DOHH2 (cell line): ENCODE data around the gene MAST2.
"Not testable (repeated sequence)": the region's sequence is repeated elsewhere in the genome, so short reads cannot be mapped to it uniquely, and the experiment has no call there.

Experiments used
- H3F3A ChIP-seq: fragments of 200-600 bp; sonication (generic), shearing (Covaris generic); 2 replicates; pipeline ENCODE4 v1.6.0; 2016; ENCODE audit warnings: antibody characterized with exemption, mild to moderate bottlenecking; ENCODE audit not compliant: control insufficient read depth, insufficient read depth
- H3K27ac ChIP-seq: fragments of 200-600 bp; sonication (generic); 2 replicates; pipeline ENCODE4 v1.5.1; 2014; ENCODE audit warnings: low read depth, mild to moderate bottlenecking, low read length, moderate library complexity
- H3K27me3 ChIP-seq: fragments of 200-600 bp; sonication (generic); 2 replicates; pipeline ENCODE4 v1.6.1; 2014; ENCODE audit warnings: mild to moderate bottlenecking, low read length, mixed read lengths; ENCODE audit not compliant: control insufficient read depth
- H3K36me3 ChIP-seq: fragments of 200-600 bp; sonication (generic); 2 replicates; pipeline ENCODE4 v1.6.1; 2014; ENCODE audit warnings: mild to moderate bottlenecking, low read length, moderate library complexity, mixed read lengths; ENCODE audit not compliant: control insufficient read depth
- H3K4me1 ChIP-seq: fragments of 200-600 bp; sonication (generic); 2 replicates; pipeline ENCODE4 v1.6.1; 2014; ENCODE audit warnings: mild to moderate bottlenecking, low read length, mixed read lengths; ENCODE audit not compliant: control insufficient read depth
- H3K4me2 ChIP-seq: fragments of 200-600 bp; sonication (generic); 2 replicates; pipeline ENCODE4 v1.6.0; 2014; ENCODE audit warnings: mild to moderate bottlenecking, low read length, moderate library complexity
- H3K4me3 ChIP-seq: fragments of 200-600 bp; sonication (generic); 2 replicates; pipeline ENCODE4 v1.5.1; 2014; ENCODE audit warnings: mild to moderate bottlenecking, low read length, mixed read lengths
- H3K79me2 ChIP-seq: fragments of 200-600 bp; sonication (generic); 2 replicates; pipeline ENCODE4 v1.6.1; 2014; ENCODE audit warnings: mild to moderate bottlenecking, low read length, mixed read lengths; ENCODE audit not compliant: control insufficient read depth
- H3K9me2 ChIP-seq: fragments of 200-600 bp; sonication (generic); replicated peaks from 2 replicates; pipeline ENCODE4 v1.6.1; 2014; ENCODE audit warnings: mild to moderate bottlenecking, low read length, mixed read lengths; ENCODE audit not compliant: control insufficient read depth
- H3K9me3 ChIP-seq: fragments of 200-600 bp; sonication (generic); 2 replicates; pipeline ENCODE4 v1.6.1; 2014; ENCODE audit warnings: antibody characterized with exemption, low read length, mixed read lengths; ENCODE audit not compliant: control insufficient read depth, insufficient read depth
- H4K20me1 ChIP-seq: fragments of 200-600 bp; sonication (generic); 2 replicates; pipeline ENCODE4 v1.6.0; 2014; ENCODE audit warnings: low read depth, mild to moderate bottlenecking, antibody characterized with exemption, low read length, moderate library complexity; ENCODE audit not compliant: control insufficient read depth, insufficient read depth
- CTCF ChIP-seq: fragments of 200-600 bp; sonication (generic); IDR thresholded peaks from one replicate; pipeline ENCODE4 v1.5.1; 2014; ENCODE audit warnings: antibody characterized with exemption, mild to moderate bottlenecking, low read depth, low read length; ENCODE audit not compliant: poor library complexity, severe bottlenecking
- EZH2phosphoT487 ChIP-seq: fragments of 200-600 bp; sonication (generic); IDR thresholded peaks from 2 replicates; pipeline ENCODE4 v1.6.1; 2017; ENCODE audit warnings: borderline replicate concordance, mild to moderate bottlenecking, antibody characterized with exemption, low read length, moderate library complexity, mixed read lengths

The MAST2 gene

GRCh38 chr1:46053734-46054133 is 250.3 kb downstream of the MAST2 start:
- H4K20me1 ChIP-seq, result no peaks in the 10 kb centered on the region
- H3F3A ChIP-seq, result no peaks in the 10 kb centered on the region
- H3K27me3 ChIP-seq, result no peaks in the 10 kb centered on the region
- no peaks in the 10 kb centered on the region for H3K9me2 ChIP-seq
- no peaks in the 10 kb centered on the region for H3K9me3 ChIP-seq
- no peaks in the 10 kb centered on the region for H3K4me1 ChIP-seq
- H3K4me3 ChIP-seq, result no peak overlapping the region
- H3K36me3 ChIP-seq, result no peaks in the 10 kb centered on the region
- H3K79me2 ChIP-seq, result no peaks in the 10 kb centered on the region
- no peak overlapping the region for H3K4me2 ChIP-seq
- TF ChIP-seq EZH2phosphoT487 (no peak), CTCF (no peak)
- H3K27ac ChIP-seq, result no peak overlapping the region

GRCh38 chr1:46056325-46056724 is 252.9 kb downstream of the MAST2 start:
- H3K36me3 ChIP-seq, result peaks cover 6% of the 10 kb centered on the region; the same call in 1 of the 2 replicates
- H3K79me2 ChIP-seq, result no peaks in the 10 kb centered on the region
- no peaks in the 10 kb centered on the region for H4K20me1 ChIP-seq
- H3K27ac ChIP-seq, result no peak overlapping the region
- TF ChIP-seq CTCF (no peak), EZH2phosphoT487 (no peak)
- no peaks in the 10 kb centered on the region for H3F3A ChIP-seq
- no peak overlapping the region for H3K4me3 ChIP-seq
- H3K4me2 ChIP-seq, result no peak overlapping the region
- H3K27me3 ChIP-seq, result no peaks in the 10 kb centered on the region
- H3K9me3 ChIP-seq, result no peaks in the 10 kb centered on the region
- no peaks in the 10 kb centered on the region for H3K9me2 ChIP-seq
- no peaks in the 10 kb centered on the region for H3K4me1 ChIP-seq

- H3K9me3 ChIP-seq, H3F3A ChIP-seq, H3K27ac ChIP-seq, H3K4me2 ChIP-seq, H3K27me3 ChIP-seq, H3K9me2 ChIP-seq, H3K79me2 ChIP-seq, H3K4me3 ChIP-seq, H3K4me1 ChIP-seq, H4K20me1 ChIP-seq: not testable (repeated sequence)
- peaks cover 10% of the 10 kb centered on the region; the same call in 1 of the 2 replicates for H3K36me3 ChIP-seq
These were observed 253.8 kb downstream of the MAST2 start for GRCh38 chr1:46057215-46057614.

GRCh38 chr1:46057781-46058180 is 254.4 kb downstream of the MAST2 start:
- TF ChIP-seq CTCF, result no peak
- no peak for TF ChIP-seq EZH2phosphoT487
- H3K36me3 ChIP-seq, result peaks cover 10% of the 10 kb centered on the region; the same call in 1 of the 2 replicates
- H3K4me2 ChIP-seq, result no peak overlapping the region
- no peak overlapping the region for H3K27ac ChIP-seq
- no peaks in the 10 kb centered on the region for H3K4me1 ChIP-seq
- H3K9me3 ChIP-seq, result no peaks in the 10 kb centered on the region
- no peaks in the 10 kb centered on the region for H3K79me2 ChIP-seq
- no peaks in the 10 kb centered on the region for H3K27me3 ChIP-seq
- H3K9me2 ChIP-seq, result no peaks in the 10 kb centered on the region
- H3K4me3 ChIP-seq, result no peak overlapping the region
- no peaks in the 10 kb centered on the region for H3F3A ChIP-seq
- H4K20me1 ChIP-seq, result no peaks in the 10 kb centered on the region
